Measurements from ENCODE around the gene HJV.

DNA sequence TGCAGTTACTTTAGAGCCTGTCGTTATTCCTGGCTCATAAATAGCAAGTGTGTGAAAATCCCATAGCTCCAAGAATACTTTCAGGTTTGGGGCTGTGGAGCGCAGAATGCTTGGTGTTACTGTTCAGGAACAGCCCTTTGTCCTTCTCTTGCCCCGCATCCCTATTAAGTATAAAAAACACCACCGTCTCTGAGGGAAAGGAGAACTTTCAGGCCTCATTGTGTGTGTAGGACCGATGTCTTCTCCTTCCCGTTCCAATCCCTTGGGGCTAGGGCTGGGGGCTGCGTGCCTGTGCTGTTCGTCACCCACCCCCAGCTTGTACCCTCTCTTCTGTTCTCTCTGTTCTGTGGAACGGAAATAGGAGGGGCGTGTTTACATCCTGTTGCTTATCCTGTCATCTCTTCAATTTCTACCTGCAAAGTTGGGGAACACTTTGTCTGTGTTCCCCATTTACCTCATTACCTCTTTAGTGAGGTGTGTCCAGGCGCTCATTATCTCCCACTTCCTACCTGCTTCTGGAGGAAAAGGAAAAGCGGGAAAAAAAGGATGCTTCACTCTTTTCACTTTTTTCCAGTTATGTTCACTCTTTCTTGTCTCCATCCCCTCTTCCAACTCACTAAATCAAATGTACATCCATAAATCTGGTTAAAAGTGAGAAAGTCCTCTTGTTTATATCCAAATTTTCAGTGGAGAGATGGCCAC is 24.4 kb downstream of the HJV start:
- TF ChIP-seq, protein P1, sequence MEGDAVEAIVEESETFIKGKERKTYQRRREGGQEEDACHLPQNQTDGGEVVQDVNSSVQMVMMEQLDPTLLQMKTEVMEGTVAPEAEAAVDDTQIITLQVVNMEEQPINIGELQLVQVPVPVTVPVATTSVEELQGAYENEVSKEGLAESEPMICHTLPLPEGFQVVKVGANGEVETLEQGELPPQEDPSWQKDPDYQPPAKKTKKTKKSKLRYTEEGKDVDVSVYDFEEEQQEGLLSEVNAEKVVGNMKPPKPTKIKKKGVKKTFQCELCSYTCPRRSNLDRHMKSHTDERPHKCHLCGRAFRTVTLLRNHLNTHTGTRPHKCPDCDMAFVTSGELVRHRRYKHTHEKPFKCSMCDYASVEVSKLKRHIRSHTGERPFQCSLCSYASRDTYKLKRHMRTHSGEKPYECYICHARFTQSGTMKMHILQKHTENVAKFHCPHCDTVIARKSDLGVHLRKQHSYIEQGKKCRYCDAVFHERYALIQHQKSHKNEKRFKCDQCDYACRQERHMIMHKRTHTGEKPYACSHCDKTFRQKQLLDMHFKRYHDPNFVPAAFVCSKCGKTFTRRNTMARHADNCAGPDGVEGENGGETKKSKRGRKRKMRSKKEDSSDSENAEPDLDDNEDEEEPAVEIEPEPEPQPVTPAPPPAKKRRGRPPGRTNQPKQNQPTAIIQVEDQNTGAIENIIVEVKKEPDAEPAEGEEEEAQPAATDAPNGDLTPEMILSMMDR (IDR thresholded peaks at IDR 0.05; ENCODE audit: insufficient read depth, low read length), result no peak
- TF ChIP-seq POLR2AphosphoS5 (IDR thresholded peaks at IDR 0.05; ENCODE audit: low read depth), result no peak
- TF ChIP-seq, protein P2, sequence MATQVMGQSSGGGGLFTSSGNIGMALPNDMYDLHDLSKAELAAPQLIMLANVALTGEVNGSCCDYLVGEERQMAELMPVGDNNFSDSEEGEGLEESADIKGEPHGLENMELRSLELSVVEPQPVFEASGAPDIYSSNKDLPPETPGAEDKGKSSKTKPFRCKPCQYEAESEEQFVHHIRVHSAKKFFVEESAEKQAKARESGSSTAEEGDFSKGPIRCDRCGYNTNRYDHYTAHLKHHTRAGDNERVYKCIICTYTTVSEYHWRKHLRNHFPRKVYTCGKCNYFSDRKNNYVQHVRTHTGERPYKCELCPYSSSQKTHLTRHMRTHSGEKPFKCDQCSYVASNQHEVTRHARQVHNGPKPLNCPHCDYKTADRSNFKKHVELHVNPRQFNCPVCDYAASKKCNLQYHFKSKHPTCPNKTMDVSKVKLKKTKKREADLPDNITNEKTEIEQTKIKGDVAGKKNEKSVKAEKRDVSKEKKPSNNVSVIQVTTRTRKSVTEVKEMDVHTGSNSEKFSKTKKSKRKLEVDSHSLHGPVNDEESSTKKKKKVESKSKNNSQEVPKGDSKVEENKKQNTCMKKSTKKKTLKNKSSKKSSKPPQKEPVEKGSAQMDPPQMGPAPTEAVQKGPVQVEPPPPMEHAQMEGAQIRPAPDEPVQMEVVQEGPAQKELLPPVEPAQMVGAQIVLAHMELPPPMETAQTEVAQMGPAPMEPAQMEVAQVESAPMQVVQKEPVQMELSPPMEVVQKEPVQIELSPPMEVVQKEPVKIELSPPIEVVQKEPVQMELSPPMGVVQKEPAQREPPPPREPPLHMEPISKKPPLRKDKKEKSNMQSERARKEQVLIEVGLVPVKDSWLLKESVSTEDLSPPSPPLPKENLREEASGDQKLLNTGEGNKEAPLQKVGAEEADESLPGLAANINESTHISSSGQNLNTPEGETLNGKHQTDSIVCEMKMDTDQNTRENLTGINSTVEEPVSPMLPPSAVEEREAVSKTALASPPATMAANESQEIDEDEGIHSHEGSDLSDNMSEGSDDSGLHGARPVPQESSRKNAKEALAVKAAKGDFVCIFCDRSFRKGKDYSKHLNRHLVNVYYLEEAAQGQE (IDR thresholded peaks at IDR 0.05; ENCODE audit: insufficient replicate concordance, low read depth), result no peak
- TF ChIP-seq GABPA (IDR thresholded peaks at IDR 0.05; ENCODE audit: low read depth), result no peak

Data from HL-60 (cell line).